CD4-positive, alpha-beta T cell (primary cell): Measurements from ENCODE around the gene SEMA4D. TPM values are rescaled to one million over a fixed set of nuclear protein-coding genes. Genes with fewer than 3 reads are reported as not detected.

Experiments used
- ATAC-seq: fragments of 200-7000 bp; cut with Tn5 transposase; one replicate; pipeline ENCODE4 v1.10.0; 2022; ENCODE audit warnings: mild to moderate bottlenecking; ENCODE audit not compliant: poor library complexity
- CTCF ChIA-PET: fragments of 350-600 bp; sonication (Branson Sonifier 250); formaldehyde crosslinking; loops from one replicate; lab custom pipeline; 2021; ENCODE audit warnings: antibody characterized with exemption, inconsistent platforms; lab: Charles Lee
- POLR2A ChIA-PET: fragments of 350-600 bp; sonication (Branson Sonifier 250); formaldehyde crosslinking; loops from one replicate; lab custom pipeline; 2021; ENCODE audit warnings: antibody characterized with exemption, inconsistent platforms; lab: Charles Lee
- DNase-seq, 14 experiments: peaks; one replicate each; pipeline ENCODE4 v3.0.0-alpha.2; 2013 to 2020; ENCODE audit warnings: mixed read lengths in 2 of 14
- H3K27ac ChIP-seq, 2 donors: one replicate each; pipeline versions ENCODE4 v1.5.1 to v1.7.0; 2013; ENCODE audit warnings: low read length in 2 of 2, low read depth in 1 of 2, mild to moderate bottlenecking in 1 of 2
- H3K27me3 ChIP-seq, 2 experiments: 1 replicate in 1 of 2; 2 replicates in 1 of 2; pipeline versions ENCODE4 v1.6.1 to v1.7.0; 2013; ENCODE audit warnings: low read length in 2 of 2, control low read depth in 1 of 2, mild to moderate bottlenecking in 1 of 2, moderate library complexity in 1 of 2; ENCODE audit not compliant: insufficient read depth in 2 of 2, control insufficient read depth in 1 of 2
- H3K36me3 ChIP-seq: one replicate; pipeline ENCODE4 v1.6.1; 2013; ENCODE audit warnings: low read length, control low read depth; ENCODE audit not compliant: insufficient read depth
- H3K4me1 ChIP-seq: one replicate; pipeline ENCODE4 v1.6.1; 2013; ENCODE audit warnings: low read length, control low read depth; ENCODE audit not compliant: insufficient read depth
- H3K4me3 ChIP-seq: one replicate; pipeline ENCODE4 v1.5.1; 2013; ENCODE audit warnings: mild to moderate bottlenecking, low read length, moderate library complexity
- H3K9me3 ChIP-seq, 2 experiments: 1 replicate in 1 of 2; 2 replicates in 1 of 2; pipeline versions ENCODE4 v1.6.1 to v1.7.0; 2013; ENCODE audit warnings: low read length in 2 of 2, mild to moderate bottlenecking in 2 of 2, control low read depth in 1 of 2, moderate library complexity in 1 of 2; ENCODE audit not compliant: control insufficient read depth in 1 of 2, insufficient read depth in 1 of 2
- H3K27ac Mint-ChIP-seq: one replicate; pipeline ENCODE4 v1.8.0; 2020; ENCODE audit warnings: mixed read lengths
- H3K27me3 Mint-ChIP-seq: one replicate; pipeline ENCODE4 v1.8.0; 2021; ENCODE audit warnings: mixed read lengths
- H3K36me3 Mint-ChIP-seq: one replicate; pipeline ENCODE4 v1.8.0; 2021; ENCODE audit warnings: low read depth, mixed read lengths
- H3K4me1 Mint-ChIP-seq: one replicate; pipeline ENCODE4 v1.8.0; 2021; ENCODE audit warnings: low read depth, mixed read lengths
- H3K4me3 Mint-ChIP-seq: one replicate; pipeline ENCODE4 v1.8.0; 2020; ENCODE audit warnings: mild to moderate bottlenecking, mixed read lengths
- H3K9me3 Mint-ChIP-seq: one replicate; pipeline ENCODE4 v1.8.0; 2020; ENCODE audit warnings: mixed read lengths
- intact Hi-C, 2 experiments: fragments of 100-400 bp; cut with DNase I in 1 of 2; cut with micrococcal nuclease in 1 of 2; formaldehyde crosslinking; loops; one replicate each; pipeline versions ENCODE4 v1.15.1 to v1.9.0; 2023 to 2025; cut with DNase I, micrococcal nuclease
- total RNA-seq, 174 experiments: library from RNA in 2 of 174; stranded (reverse) in 2 of 174; gene quantifications; one replicate each; pipeline ENCODE4 v1.2.3 and lab custom pipeline; 2021 to 2026
- TF ChIP-seq, protein P1 (sequence below): fragments of 200-600 bp; IDR thresholded peaks from one replicate; pipeline ENCODE4 v1.8.0; 2022; ENCODE audit warnings: antibody characterized with exemption, mild to moderate bottlenecking

The SEMA4D gene
- total RNA-seq, 2 experiments from 2014 or later, result 399 to 430 TPM

DNA sequence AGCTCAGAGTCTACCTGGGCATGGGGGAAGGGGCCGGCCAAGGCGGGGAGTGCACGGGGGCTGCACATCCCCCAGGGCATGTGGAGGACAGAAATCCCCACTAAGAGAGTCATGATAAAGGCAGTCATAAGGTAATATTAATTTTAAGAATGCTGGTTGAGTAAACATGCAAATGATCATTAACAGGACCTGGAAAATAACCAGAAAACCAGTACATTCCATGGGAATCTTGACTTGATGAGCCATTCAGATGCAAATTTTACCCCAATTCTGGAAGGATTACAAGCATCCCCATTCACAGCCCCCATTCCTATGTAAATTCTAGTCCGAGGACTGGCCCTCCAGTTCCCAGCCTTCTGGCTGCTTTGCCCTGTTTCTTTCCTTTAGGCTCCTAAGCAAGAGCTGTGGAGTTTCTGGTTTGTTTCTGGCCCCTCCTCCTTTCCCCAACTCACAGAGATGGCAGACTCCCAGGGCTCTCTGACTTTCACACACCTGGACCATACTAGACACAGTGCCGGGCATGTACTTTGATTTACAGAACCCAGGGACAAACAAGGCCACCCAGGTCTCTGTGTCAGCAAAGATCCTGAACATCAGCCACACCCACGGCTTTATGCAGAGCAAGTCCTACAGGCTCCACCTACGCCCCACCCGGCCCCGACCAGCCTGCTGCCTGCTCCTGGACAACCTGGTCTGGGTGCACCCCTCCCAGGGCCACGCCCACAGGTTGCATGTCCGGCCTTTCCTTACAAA is 62.7 kb downstream of the SEMA4D start:
- no peak for ATAC-seq
- H3K27ac ChIP-seq, result peak overlapping the region; percentile 46 to 57
- H3K36me3 ChIP-seq, result peaks cover 42% of the 10 kb centered on the region
- peak overlapping the region; percentile 54 for H3K4me3 Mint-ChIP-seq
- TF ChIP-seq, protein P1, sequence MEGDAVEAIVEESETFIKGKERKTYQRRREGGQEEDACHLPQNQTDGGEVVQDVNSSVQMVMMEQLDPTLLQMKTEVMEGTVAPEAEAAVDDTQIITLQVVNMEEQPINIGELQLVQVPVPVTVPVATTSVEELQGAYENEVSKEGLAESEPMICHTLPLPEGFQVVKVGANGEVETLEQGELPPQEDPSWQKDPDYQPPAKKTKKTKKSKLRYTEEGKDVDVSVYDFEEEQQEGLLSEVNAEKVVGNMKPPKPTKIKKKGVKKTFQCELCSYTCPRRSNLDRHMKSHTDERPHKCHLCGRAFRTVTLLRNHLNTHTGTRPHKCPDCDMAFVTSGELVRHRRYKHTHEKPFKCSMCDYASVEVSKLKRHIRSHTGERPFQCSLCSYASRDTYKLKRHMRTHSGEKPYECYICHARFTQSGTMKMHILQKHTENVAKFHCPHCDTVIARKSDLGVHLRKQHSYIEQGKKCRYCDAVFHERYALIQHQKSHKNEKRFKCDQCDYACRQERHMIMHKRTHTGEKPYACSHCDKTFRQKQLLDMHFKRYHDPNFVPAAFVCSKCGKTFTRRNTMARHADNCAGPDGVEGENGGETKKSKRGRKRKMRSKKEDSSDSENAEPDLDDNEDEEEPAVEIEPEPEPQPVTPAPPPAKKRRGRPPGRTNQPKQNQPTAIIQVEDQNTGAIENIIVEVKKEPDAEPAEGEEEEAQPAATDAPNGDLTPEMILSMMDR, result no peak
- peak in 1 of 14 experiments; percentile 29 for DNase-seq
- peak overlapping the region; percentile 96 for H3K27ac Mint-ChIP-seq
- H3K4me1 ChIP-seq, result peaks cover 99% of the 10 kb centered on the region
- intact Hi-C loops, result loop anchor here in 1 of 2 experiments (5.0 kb wide), 1 partner anchor 62 kb away; the partner anchor contains the start of gene SEMA4D
- no peaks in the 10 kb centered on the region for H3K9me3 Mint-ChIP-seq
- no peaks in the 10 kb centered on the region for H3K9me3 ChIP-seq
- H3K36me3 Mint-ChIP-seq, result peaks cover 72% of the 10 kb centered on the region
- CTCF ChIA-PET, result interaction anchor here (10.2 kb wide), 1 partner anchor 115 kb away, joined by 156 read pairs; no protein-coding TSS in a partner anchor
- no peaks in the 10 kb centered on the region for H3K27me3 Mint-ChIP-seq
- peaks cover 94% of the 10 kb centered on the region for H3K4me1 Mint-ChIP-seq
- POLR2A ChIA-PET, result no interaction called here
- H3K4me3 ChIP-seq, result no peak overlapping the region
- H3K27me3 ChIP-seq, result no peaks in the 10 kb centered on the region

DNA sequence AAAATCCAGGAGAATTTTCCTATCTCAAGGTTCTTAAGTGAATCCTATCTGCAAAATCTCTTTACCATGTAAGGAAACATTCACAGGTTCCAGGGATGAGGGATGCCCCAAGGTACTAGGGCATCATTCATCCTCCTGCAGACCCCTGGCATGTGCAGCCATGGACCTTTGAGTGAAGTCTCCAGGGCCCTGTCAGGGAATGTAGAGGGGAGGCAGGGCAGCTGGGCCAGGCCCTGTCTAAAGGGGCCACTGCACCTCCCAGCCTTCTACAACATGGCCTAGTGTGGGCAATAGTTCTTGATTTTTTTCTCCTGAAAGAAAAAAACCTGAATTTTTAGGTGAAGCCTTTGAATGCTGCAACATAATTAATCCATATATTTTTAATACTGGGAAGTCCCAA is 63.3 kb downstream of the SEMA4D start:
- intact Hi-C loops, result loop anchor here in 1 of 2 experiments (5.0 kb wide), 1 partner anchor 63 kb away; the partner anchor contains the start of gene SEMA4D
- peak overlapping the region; percentile 96 for H3K27ac Mint-ChIP-seq
- peaks cover 67% of the 10 kb centered on the region for H3K36me3 Mint-ChIP-seq
- H3K27me3 Mint-ChIP-seq, result no peaks in the 10 kb centered on the region
- DNase-seq (no peak), ATAC-seq (no peak)
- Histone ChIP-seq H3K4me1 (peaks cover 99% of the 10 kb centered on the region), H3K27me3 (no peaks in the 10 kb centered on the region), H3K4me3 (no peak overlapping the region), H3K27ac (peak overlapping the region in 1 of 2 donors; percentile 57), H3K36me3 (peaks cover 45% of the 10 kb centered on the region), H3K9me3 (no peaks in the 10 kb centered on the region)
- TF ChIP-seq, protein P1, result no peak
- CTCF ChIA-PET, result interaction anchor here (10.2 kb wide), 1 partner anchor 116 kb away, joined by 156 read pairs; no protein-coding TSS in a partner anchor
- H3K4me1 Mint-ChIP-seq, result peaks cover 94% of the 10 kb centered on the region
- POLR2A ChIA-PET, result no interaction called here
- H3K4me3 Mint-ChIP-seq, result no peak overlapping the region
- H3K9me3 Mint-ChIP-seq, result no peaks in the 10 kb centered on the region

DNA sequence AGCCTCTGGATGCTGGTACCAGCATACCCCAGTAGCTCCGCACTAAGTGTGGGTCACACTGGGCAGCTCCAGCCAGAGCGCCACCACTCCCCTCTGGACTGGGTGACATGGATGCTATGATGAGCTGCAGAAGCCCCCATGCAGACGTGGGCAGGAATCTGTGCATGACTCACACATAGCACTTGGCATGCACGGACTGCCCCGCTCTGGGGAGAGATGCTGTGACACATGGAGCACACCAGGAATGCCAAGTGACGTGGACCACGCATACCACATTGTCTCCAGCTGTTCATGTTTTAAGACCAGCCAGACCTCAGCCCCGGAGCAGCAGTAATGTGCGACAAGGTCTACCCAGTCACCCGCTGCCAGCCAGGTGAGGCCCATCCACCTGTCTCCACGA is 64.1 kb downstream of the SEMA4D start:
- H3K4me1 Mint-ChIP-seq, result peaks cover 94% of the 10 kb centered on the region
- H3K27ac ChIP-seq, result no peak overlapping the region
- peaks cover 99% of the 10 kb centered on the region for H3K4me1 ChIP-seq
- intact Hi-C loops, result no loop called here
- H3K4me3 ChIP-seq, result no peak overlapping the region
- H3K36me3 ChIP-seq, result peaks cover 47% of the 10 kb centered on the region
- peak overlapping the region; percentile 96 for H3K27ac Mint-ChIP-seq
- H3K27me3 Mint-ChIP-seq, result no peaks in the 10 kb centered on the region
- CTCF ChIA-PET, result interaction anchor here (10.2 kb wide), 1 partner anchor 117 kb away, joined by 156 read pairs; no protein-coding TSS in a partner anchor
- peaks cover 67% of the 10 kb centered on the region for H3K36me3 Mint-ChIP-seq
- no peaks in the 10 kb centered on the region for H3K9me3 ChIP-seq
- no peak for DNase-seq
- no peak for ATAC-seq
- H3K9me3 Mint-ChIP-seq, result no peaks in the 10 kb centered on the region
- H3K27me3 ChIP-seq, result no peaks in the 10 kb centered on the region
- TF ChIP-seq, protein P1, result no peak
- H3K4me3 Mint-ChIP-seq, result no peak overlapping the region
- POLR2A ChIA-PET, result no interaction called here
